HEK293 (cell line): ENCODE results near the gene KRT74.

ENCODE experiments used
- ZNF777 ChIP-seq: fragments of 450-650 bp; formaldehyde crosslinking; IDR thresholded peaks from 2 replicates; pipeline ENCODE4 v1.5.1; 2017; ENCODE audit warnings: missing biosample characterization, missing genetic modification characterization, borderline replicate concordance
- TF ChIP-seq, protein P1 (sequence below): fragments of 450-650 bp; formaldehyde crosslinking; IDR thresholded peaks from 2 replicates; pipeline ENCODE4 v1.5.1; 2016; ENCODE audit warnings: missing biosample characterization, missing genetic modification characterization
- TF ChIP-seq, protein P2 (sequence below): fragments of 450-650 bp; formaldehyde crosslinking; IDR thresholded peaks from 2 replicates; pipeline ENCODE4 v1.5.1; 2016; ENCODE audit warnings: missing biosample characterization, missing genetic modification characterization
- TF ChIP-seq, protein P3 (sequence below): fragments of 450-650 bp; IDR thresholded peaks from 2 replicates; pipeline ENCODE4 v1.5.1; 2018; ENCODE audit warnings: missing biosample characterization, mild to moderate bottlenecking, missing genetic modification characterization
- TF ChIP-seq, protein P4 (sequence below): fragments of 450-650 bp; formaldehyde crosslinking; IDR thresholded peaks from 2 replicates; pipeline ENCODE4 v1.5.1; 2016; ENCODE audit warnings: missing biosample characterization, missing genetic modification characterization

DNA sequence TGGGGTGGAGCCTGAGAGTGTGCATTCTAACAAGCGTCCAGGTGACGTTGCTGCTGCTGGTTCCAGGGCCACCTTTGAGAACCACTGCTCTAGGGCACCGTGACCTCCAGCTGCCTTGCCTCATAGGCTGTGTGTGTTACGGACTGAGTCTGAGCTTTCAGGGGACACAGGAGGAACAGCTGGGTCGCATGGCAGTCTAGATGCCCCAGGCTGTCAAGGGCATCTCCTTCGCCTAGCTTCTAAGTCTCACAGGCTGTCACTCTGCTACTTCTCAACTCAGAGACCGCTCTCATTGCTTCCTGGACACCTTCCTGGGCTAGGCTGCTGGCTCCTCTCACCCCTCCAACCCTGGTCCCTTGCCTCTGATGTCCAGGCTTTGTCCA is 43.8 kb upstream of the KRT74 start:
- TF ChIP-seq, protein P1, sequence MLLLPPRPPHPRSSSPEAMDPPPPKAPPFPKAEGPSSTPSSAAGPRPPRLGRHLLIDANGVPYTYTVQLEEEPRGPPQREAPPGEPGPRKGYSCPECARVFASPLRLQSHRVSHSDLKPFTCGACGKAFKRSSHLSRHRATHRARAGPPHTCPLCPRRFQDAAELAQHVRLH (tag by site-specific recombination): no peak
- TF ChIP-seq, protein P2, sequence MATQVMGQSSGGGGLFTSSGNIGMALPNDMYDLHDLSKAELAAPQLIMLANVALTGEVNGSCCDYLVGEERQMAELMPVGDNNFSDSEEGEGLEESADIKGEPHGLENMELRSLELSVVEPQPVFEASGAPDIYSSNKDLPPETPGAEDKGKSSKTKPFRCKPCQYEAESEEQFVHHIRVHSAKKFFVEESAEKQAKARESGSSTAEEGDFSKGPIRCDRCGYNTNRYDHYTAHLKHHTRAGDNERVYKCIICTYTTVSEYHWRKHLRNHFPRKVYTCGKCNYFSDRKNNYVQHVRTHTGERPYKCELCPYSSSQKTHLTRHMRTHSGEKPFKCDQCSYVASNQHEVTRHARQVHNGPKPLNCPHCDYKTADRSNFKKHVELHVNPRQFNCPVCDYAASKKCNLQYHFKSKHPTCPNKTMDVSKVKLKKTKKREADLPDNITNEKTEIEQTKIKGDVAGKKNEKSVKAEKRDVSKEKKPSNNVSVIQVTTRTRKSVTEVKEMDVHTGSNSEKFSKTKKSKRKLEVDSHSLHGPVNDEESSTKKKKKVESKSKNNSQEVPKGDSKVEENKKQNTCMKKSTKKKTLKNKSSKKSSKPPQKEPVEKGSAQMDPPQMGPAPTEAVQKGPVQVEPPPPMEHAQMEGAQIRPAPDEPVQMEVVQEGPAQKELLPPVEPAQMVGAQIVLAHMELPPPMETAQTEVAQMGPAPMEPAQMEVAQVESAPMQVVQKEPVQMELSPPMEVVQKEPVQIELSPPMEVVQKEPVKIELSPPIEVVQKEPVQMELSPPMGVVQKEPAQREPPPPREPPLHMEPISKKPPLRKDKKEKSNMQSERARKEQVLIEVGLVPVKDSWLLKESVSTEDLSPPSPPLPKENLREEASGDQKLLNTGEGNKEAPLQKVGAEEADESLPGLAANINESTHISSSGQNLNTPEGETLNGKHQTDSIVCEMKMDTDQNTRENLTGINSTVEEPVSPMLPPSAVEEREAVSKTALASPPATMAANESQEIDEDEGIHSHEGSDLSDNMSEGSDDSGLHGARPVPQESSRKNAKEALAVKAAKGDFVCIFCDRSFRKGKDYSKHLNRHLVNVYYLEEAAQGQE (tag by site-specific recombination): no peak
- TF ChIP-seq, protein P3, sequence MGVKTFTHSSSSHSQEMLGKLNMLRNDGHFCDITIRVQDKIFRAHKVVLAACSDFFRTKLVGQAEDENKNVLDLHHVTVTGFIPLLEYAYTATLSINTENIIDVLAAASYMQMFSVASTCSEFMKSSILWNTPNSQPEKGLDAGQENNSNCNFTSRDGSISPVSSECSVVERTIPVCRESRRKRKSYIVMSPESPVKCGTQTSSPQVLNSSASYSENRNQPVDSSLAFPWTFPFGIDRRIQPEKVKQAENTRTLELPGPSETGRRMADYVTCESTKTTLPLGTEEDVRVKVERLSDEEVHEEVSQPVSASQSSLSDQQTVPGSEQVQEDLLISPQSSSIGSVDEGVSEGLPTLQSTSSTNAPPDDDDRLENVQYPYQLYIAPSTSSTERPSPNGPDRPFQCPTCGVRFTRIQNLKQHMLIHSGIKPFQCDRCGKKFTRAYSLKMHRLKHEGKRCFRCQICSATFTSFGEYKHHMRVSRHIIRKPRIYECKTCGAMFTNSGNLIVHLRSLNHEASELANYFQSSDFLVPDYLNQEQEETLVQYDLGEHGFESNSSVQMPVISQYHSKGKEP (tag by site-specific recombination): no peak
- no peak for TF ChIP-seq ZNF777
- TF ChIP-seq, protein P4, sequence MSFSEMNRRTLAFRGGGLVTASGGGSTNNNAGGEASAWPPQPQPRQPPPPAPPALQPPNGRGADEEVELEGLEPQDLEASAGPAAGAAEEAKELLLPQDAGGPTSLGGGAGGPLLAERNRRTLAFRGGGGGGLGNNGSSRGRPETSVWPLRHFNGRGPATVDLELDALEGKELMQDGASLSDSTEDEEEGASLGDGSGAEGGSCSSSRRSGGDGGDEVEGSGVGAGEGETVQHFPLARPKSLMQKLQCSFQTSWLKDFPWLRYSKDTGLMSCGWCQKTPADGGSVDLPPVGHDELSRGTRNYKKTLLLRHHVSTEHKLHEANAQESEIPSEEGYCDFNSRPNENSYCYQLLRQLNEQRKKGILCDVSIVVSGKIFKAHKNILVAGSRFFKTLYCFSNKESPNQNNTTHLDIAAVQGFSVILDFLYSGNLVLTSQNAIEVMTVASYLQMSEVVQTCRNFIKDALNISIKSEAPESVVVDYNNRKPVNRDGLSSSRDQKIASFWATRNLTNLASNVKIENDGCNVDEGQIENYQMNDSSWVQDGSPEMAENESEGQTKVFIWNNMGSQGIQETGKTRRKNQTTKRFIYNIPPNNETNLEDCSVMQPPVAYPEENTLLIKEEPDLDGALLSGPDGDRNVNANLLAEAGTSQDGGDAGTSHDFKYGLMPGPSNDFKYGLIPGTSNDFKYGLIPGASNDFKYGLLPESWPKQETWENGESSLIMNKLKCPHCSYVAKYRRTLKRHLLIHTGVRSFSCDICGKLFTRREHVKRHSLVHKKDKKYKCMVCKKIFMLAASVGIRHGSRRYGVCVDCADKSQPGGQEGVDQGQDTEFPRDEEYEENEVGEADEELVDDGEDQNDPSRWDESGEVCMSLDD (tag by site-specific recombination): no peak
